Endometrium (tissue), 2 donors: ENCODE results near the gene ZNF2.
"Not testable (repeated sequence)": the region's sequence is repeated elsewhere in the genome, so short reads cannot be mapped to it uniquely, and the experiment has no call there.

ENCODE experiments used
- FAIRE-seq: peaks from 2 replicates; lab custom pipeline; 2012; peaks lifted over from hg19 to GRCh38; lab: Jason Lieb, UNC
- donor health status: control.
- donor health status: control.

Gene ZNF2

GRCh38 chr2:95165371-95166064 lies at the start of gene ZNF2:
TSS of gene ZNF2 (plus strand) at chr2:95165809. CDS start at chr2:95176227, 10,418 bp downstream.
- FAIRE-seq = peak; percentile 69

- no peak for FAIRE-seq
These were observed 44.6 kb upstream of the ZNF2 start for GRCh38 chr2:95121093-95121406.

- no peak for FAIRE-seq
These were observed 44.0 kb upstream of the ZNF2 start, which contains the start of gene MRPS5 for GRCh38 chr2:95121407-95122196. TSS of gene MRPS5 (minus strand) at chr2:95121808. CDS start at chr2:95121791, 17 bp downstream.

- FAIRE-seq = no peak
These were observed 43.4 kb upstream of the ZNF2 start for GRCh38 chr2:95122197-95122551.

- FAIRE-seq = no peak
These were observed 26.9 kb upstream of the ZNF2 start for GRCh38 chr2:95138702-95139101.

- FAIRE-seq = no peak
These were observed 21.8 kb upstream of the ZNF2 start for GRCh38 chr2:95143838-95144237.

GRCh38 chr2:95149397-95149984 lies 16.1 kb upstream of the ZNF2 start:
- no peak for FAIRE-seq

GRCh38 chr2:95158441-95158840 lies 7.2 kb upstream of the ZNF2 start:
- FAIRE-seq = no peak

- no peak for FAIRE-seq
These were observed 6.6 kb upstream of the ZNF2 start for GRCh38 chr2:95158891-95159619.

- FAIRE-seq = no peak
These were observed 5.7 kb upstream of the ZNF2 start, which contains the start of gene ZNF514 for GRCh38 chr2:95159690-95160449. TSS of gene ZNF514 (minus strand) at chr2:95159848. CDS start at chr2:95153253, 6,595 bp downstream.

- FAIRE-seq = no peak
These were observed 609 bp upstream of the ZNF2 start for GRCh38 chr2:95165030-95165370.

GRCh38 chr2:95166065-95166763 lies 605 bp downstream of the ZNF2 start:
- no peak for FAIRE-seq

- FAIRE-seq = no peak
These were observed 6.3 kb downstream of the ZNF2 start for GRCh38 chr2:95171902-95172301.

GRCh38 chr2:95174031-95174542 lies 8.5 kb downstream of the ZNF2 start:
- no peak for FAIRE-seq

GRCh38 chr2:95179451-95179850 lies 13.8 kb downstream of the ZNF2 start:
- no peak for FAIRE-seq

- FAIRE-seq = no peak
These were observed 16.2 kb downstream of the ZNF2 start for GRCh38 chr2:95181774-95182173.

- no peak for FAIRE-seq
These were observed 19.6 kb downstream of the ZNF2 start for GRCh38 chr2:95185197-95185596.

- FAIRE-seq = no peak
These were observed 20.4 kb downstream of the ZNF2 start for GRCh38 chr2:95185973-95186372.

- not testable (repeated sequence) for FAIRE-seq
These were observed 27.3 kb downstream of the ZNF2 start for GRCh38 chr2:95192956-95193355.

GRCh38 chr2:95203911-95204310 lies 38.3 kb downstream of the ZNF2 start:
- FAIRE-seq = no peak

- FAIRE-seq = no peak
These were observed 38.8 kb downstream of the ZNF2 start for GRCh38 chr2:95204396-95204795.
